ENCODE results near the gene RER1.
A peak's percentile ranks its signal among the peaks of the same experiment; 100 is the strongest.

RER1 gene

DNA sequence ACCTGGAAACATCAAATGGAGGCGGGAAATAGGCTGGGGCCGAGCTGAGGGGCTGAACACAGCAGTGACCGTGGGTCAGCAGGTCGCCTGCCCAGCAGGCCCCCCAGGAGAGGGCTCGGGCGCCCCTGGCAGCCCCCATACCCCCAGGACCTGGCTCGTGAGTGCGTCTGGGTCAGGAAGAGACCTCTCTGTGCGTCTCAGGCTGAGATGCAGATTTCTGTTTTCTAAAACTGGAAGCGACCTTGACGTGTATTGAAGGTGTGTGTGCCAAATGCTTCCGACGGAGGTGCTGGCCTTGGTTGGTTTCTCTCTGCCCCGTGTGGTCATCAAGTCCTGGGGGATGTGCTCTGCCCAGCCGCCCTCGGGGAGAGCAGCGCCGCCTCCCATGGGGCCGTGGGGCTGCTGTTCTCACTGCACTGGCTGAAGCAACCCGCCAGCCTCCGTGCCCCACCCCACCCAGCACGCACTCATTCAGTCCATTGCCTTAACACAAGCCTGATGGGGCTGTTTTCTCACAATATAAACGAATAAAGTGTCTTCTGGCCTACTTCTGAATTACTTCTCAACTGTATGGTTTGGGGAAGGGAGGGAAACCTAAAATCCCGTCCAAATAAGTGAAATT lies 13.4 kb downstream of the RER1 start:
- no peak for DNase-seq

GRCh38 chr1:2405588-2406295 lies 14.1 kb downstream of the RER1 start:
- DNase-seq: no peak

- no peak for DNase-seq
Observed at GRCh38 chr1:2406451-2407041, 14.9 kb downstream of the RER1 start.

GRCh38 chr1:2407166-2407990 lies 15.7 kb downstream of the RER1 start:
- DNase-seq: no peak

DNA sequence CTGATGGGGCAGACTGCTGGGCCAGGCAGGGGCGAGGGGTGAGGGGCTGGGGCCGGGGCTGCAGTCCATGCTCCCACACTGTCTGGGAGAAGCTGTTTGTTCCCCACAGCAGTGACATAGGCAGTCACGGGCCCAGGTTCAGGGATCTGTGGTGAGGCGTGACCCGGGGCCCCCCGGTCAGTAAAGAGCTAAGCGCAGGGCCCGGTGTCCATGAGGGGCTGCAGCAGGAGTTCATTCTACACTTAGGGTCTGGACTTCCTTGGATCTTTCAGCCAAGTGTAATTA lies 16.3 kb downstream of the RER1 start:
- DNase-seq: no peak

DNA sequence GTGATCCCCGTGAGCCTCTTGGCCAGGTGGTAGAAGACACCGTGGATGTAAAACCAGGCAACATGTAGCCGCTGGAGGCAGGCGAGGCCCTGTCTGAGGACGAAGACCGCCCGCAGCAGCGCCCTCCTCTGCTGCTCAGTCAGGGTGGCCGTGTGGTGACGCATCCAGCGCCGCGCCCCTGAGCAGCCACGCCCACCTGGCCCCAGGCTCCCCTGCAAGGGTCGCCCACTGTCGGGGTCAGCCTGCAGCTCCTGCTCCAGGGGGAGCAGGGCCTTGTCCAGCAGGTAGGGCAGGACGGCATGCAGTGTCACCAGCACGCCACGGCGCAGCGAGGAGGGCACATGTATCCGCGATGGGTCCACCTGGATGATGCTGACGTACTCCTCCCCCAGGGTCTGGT lies 16.8 kb downstream of the RER1 start:
- no peak for DNase-seq

GRCh38 chr1:2408859-2409276 lies 17.2 kb downstream of the RER1 start:
- DNase-seq: no peak

- no peak for DNase-seq
Observed at GRCh38 chr1:2409745-2410144, 18.1 kb downstream of the RER1 start.

DNA sequence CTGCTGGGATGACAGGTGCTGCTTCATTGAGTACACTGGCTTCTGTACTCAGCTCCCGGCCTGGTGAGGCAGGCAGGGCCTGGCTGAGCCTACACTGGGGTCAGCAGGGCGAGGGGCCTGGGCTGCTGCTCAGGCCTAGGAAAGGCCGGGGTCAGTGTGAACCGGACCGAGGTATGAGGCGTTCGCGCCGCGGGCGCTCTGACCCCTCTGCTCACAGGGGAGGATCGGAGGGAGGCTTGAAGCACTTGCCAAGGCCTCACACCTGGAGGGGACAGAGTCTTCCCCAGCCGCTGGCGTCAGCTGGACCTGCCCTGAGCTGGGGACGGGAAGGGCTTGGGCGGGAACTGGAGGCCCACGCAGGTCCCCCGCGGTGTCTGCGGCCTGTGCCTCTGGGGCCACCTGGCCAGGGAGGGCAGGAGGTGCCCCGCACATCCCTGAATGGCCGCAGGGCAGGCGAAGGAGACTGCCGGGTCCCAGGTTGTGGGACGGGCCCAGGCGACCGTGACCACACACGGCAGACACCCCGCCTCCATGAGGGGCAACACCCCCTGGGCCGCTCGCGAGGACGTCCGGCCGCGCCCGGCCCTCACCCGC lies 20.3 kb downstream of the RER1 start:
- peak in 3 of 58 donors; percentile 32 to 63 (median 58) for DNase-seq

- peak; percentile 45 to 97 (median 91) for DNase-seq
Observed at GRCh38 chr1:2412395-2412772, 20.7 kb downstream of the RER1 start, which contains the start of gene PEX10. Gene PEX10, minus strand, starts transcription at chr1:2412564. Its CDS starts 62 bp downstream, at chr1:2412502.

DNA sequence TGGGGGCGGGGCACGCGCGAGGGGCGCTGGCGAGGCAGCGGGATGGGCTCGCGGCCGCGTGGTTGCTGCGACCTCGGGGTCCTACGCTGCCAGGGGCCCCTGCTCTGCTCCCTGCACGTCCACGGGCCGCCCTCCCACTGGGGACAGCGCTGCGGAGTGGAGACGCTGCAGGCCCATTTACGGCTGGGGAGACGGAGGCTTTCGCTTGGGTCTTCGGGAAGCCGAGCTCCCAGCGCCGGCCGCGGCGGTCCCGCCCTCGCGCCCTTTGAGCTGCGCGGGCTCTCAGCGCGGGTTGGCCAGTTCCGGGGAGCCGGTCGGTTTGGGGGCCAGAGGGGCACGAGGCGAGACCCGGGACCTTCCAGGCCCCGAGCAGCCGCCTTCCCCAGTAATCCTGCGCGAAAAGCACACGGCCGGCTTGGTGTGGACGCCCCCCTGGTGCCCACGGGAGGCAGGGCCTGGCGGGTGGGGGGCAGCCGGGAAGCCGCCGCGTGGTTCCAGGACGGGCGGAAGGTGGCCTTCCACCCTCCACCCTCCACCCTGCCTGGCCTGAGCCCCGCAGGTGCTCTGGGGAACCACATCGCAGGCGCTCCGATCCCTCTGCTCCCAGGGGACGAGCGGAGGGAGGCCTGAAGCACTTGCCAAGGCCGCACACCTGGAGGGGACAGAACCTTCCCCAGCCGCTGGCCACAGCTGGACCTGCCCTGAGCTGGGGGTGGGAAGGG lies 21.3 kb downstream of the RER1 start:
- no peak for DNase-seq

GRCh38 chr1:2413495-2414296 lies 22.1 kb downstream of the RER1 start:
- no peak for DNase-seq

- peak in 57 of 58 donors; percentile 24 to 85 (median 57) for DNase-seq
Observed at GRCh38 chr1:2414297-2414958, 22.8 kb downstream of the RER1 start.

DNA sequence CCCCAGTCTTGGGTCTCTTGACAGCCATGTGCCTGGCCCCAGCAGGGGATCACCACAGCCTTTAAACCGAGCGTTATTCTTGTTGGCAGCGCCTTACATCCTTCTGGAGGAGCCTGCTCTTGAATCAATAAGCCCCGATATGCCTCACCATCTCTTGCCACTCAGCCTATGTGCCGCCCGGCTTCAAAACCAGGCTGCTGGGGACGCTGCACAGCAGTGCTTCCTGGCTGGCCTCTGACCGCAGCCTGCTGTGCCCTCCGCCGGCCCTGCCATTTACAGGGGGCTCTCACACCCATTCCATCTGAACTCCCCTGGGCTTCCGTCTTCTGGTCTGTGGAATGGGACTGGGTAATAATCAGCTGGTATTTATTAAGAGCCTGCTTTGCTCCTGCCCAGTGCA lies 23.7 kb downstream of the RER1 start:
- DNase-seq: no peak

DNA sequence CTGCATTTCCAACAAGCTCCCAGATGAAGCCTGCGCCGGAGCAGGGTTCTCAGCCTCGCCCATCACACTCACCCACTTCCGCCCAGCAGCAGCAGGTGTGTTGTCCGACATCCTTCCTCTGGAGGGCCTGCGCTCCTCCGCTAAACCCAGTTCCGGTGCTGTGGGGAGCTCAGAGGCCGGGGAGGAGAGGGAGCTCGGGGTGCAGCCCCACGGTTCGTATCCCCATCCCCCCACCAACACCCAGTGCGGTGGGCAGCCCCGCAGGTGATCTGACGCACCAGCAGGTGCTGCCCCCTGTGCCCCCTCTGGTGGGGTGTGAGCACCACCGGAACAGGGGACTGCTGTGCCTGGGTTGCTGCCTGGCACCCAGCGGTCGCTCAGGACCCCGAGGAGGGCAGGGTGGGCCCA lies 24.2 kb downstream of the RER1 start:
- DNase-seq: no peak

DNA sequence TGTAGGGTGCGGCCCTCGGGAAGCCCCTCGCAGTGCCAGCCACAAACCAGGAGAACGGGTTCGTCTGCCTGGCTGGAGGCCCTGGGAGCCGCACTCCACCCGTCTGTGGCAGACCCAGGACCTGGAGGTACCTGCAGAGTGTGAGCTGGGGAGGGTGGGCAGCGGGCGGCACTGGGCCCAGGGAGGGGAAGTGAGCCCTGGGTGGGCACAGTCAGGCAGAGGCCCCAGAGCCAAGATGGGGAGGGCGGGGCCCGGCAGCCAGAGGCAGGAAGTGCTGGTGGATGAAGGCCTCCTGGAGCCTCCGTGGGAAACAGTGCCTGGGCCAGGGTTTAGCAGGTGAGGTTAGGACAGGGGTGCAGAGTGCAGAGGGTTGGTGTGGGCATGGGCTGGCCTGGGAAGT lies 24.8 kb downstream of the RER1 start:
- DNase-seq: no peak

- DNase-seq: no peak
Observed at GRCh38 chr1:2417083-2417832, 25.6 kb downstream of the RER1 start.

DNA sequence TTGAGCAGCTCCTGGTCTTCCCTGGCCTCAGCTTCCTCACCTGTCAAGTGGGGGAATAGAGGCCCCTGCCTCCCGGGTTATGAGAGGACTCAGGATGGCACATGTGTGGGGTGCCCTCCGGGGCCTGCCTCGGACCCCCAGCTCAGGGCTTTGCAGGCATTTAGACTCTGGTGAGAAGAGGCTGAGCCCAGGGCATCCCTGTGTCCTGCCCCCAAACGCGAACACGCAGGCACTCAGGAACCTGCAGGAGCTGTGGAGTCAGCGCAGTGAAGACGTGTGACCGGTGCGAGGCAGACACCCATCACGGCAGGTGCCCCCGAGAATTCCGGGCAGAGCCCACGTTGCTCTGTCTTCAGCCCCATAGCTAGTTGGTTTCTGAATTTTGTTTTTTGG lies 26.2 kb downstream of the RER1 start:
- DNase-seq: no peak

- no peak for DNase-seq
Observed at GRCh38 chr1:2418791-2419320, 27.2 kb downstream of the RER1 start.
